DOHH2 (cell line): ENCODE results near the gene IMMT.

Source experiments
- EZH2phosphoT487 ChIP-seq: fragments of 200-600 bp; sonication (generic); IDR thresholded peaks from 2 replicates; pipeline ENCODE4 v1.6.1; 2017; ENCODE audit warnings: borderline replicate concordance, mild to moderate bottlenecking, antibody characterized with exemption, low read length, moderate library complexity, mixed read lengths
- TF ChIP-seq, protein P1 (sequence below): fragments of 200-600 bp; sonication (generic); IDR thresholded peaks from one replicate; pipeline ENCODE4 v1.5.1; 2014; ENCODE audit warnings: antibody characterized with exemption, mild to moderate bottlenecking, low read depth, low read length; ENCODE audit not compliant: poor library complexity, severe bottlenecking

- TF ChIP-seq, protein P1, sequence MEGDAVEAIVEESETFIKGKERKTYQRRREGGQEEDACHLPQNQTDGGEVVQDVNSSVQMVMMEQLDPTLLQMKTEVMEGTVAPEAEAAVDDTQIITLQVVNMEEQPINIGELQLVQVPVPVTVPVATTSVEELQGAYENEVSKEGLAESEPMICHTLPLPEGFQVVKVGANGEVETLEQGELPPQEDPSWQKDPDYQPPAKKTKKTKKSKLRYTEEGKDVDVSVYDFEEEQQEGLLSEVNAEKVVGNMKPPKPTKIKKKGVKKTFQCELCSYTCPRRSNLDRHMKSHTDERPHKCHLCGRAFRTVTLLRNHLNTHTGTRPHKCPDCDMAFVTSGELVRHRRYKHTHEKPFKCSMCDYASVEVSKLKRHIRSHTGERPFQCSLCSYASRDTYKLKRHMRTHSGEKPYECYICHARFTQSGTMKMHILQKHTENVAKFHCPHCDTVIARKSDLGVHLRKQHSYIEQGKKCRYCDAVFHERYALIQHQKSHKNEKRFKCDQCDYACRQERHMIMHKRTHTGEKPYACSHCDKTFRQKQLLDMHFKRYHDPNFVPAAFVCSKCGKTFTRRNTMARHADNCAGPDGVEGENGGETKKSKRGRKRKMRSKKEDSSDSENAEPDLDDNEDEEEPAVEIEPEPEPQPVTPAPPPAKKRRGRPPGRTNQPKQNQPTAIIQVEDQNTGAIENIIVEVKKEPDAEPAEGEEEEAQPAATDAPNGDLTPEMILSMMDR, result no peak
- no peak for TF ChIP-seq EZH2phosphoT487
These were observed 77.1 kb downstream of the IMMT start for GRCh38 chr2:86118130-86118529.
